GM19468 (cell line): Measurements from ENCODE around the gene DEXI.
A peak's percentile ranks its signal among the peaks of the same experiment; 100 is the strongest.

ENCODE experiments used
- ATAC-seq: cut with Tn5 transposase; IDR thresholded peaks from one replicate; pipeline ENCODE4 v1.9.1; 2021; ENCODE audit warnings: mild to moderate bottlenecking, moderate library complexity, moderate number of reproducible peaks; ENCODE audit not compliant: unreplicated experiment; ENCODE audit errors: extremely low read depth

Gene DEXI

GRCh38 chr16:10942352-10943063 lies at the start of gene DEXI:
DEXI (minus strand) TSS chr16:10942468; CDS start chr16:10942005, 463 bp downstream.
- peak; percentile 36 for ATAC-seq

- no peak for ATAC-seq
These were observed 48.1 kb upstream of the DEXI start for GRCh38 chr16:10990378-10990777.

- no peak for ATAC-seq
These were observed 47.3 kb upstream of the DEXI start for GRCh38 chr16:10989559-10989958.

GRCh38 chr16:10988879-10989278 lies 46.6 kb upstream of the DEXI start:
- ATAC-seq: no peak

- ATAC-seq: no peak
These were observed 46.0 kb upstream of the DEXI start for GRCh38 chr16:10988164-10988803.

GRCh38 chr16:10987361-10988163 lies 45.3 kb upstream of the DEXI start:
- no peak for ATAC-seq

- no peak for ATAC-seq
These were observed 42.2 kb upstream of the DEXI start for GRCh38 chr16:10984509-10984908.

GRCh38 chr16:10983159-10983558 lies 40.9 kb upstream of the DEXI start:
- ATAC-seq: no peak

- ATAC-seq: peak; percentile 34
These were observed 40.3 kb upstream of the DEXI start for GRCh38 chr16:10982465-10983150.

- peak; percentile 52 for ATAC-seq
These were observed 39.5 kb upstream of the DEXI start for GRCh38 chr16:10981697-10982216.

- ATAC-seq: no peak
These were observed 38.5 kb upstream of the DEXI start for GRCh38 chr16:10980813-10981212.

- ATAC-seq: no peak
These were observed 37.7 kb upstream of the DEXI start for GRCh38 chr16:10979717-10980601.

- ATAC-seq: no peak
These were observed 36.7 kb upstream of the DEXI start for GRCh38 chr16:10978871-10979446.

GRCh38 chr16:10978124-10978523 lies 35.9 kb upstream of the DEXI start:
- ATAC-seq: no peak

GRCh38 chr16:10976634-10977033 lies 34.4 kb upstream of the DEXI start:
- ATAC-seq: no peak

- ATAC-seq: no peak
These were observed 30.7 kb upstream of the DEXI start for GRCh38 chr16:10972819-10973464.

- ATAC-seq: no peak
These were observed 30.0 kb upstream of the DEXI start for GRCh38 chr16:10972108-10972818.

- no peak for ATAC-seq
These were observed 29.3 kb upstream of the DEXI start for GRCh38 chr16:10971560-10971961.
